ENCODE data around the gene POLG.

The POLG gene

GRCh38 chr15:89307791-89308190, 26.8 kb downstream of the POLG start:
- Histone ChIP-seq H3K9me3 (no peaks in the 10 kb centered on the region), H3K27me3 (no peaks in the 10 kb centered on the region), H3K36me3 (peaks cover 82% of the 10 kb centered on the region), H3K4me3 (ENCODE audit: low read depth, low read length) (no peak overlapping the region), H3K4me1 (no peaks in the 10 kb centered on the region)
- TF ChIP-seq CTCF (IDR thresholded peaks at IDR 0.05; ENCODE audit: low read depth, low read length), result no peak
- DNase-seq, result no peak

- Histone ChIP-seq H3K27me3 (no peaks in the 10 kb centered on the region), H3K9me3 (no peaks in the 10 kb centered on the region), H3K4me1 (no peaks in the 10 kb centered on the region), H3K36me3 (peaks cover 82% of the 10 kb centered on the region), H3K4me3 (ENCODE audit: low read depth, low read length) (no peak overlapping the region)
- DNase-seq, result no peak
- TF ChIP-seq CTCF (IDR thresholded peaks at IDR 0.05; ENCODE audit: low read depth, low read length), result no peak
Observed at GRCh38 chr15:89307046-89307587, 27.5 kb downstream of the POLG start.

- no peaks in the 10 kb centered on the region for H3K9me3 ChIP-seq
- H3K36me3 ChIP-seq, result peaks cover 89% of the 10 kb centered on the region
- no peaks in the 10 kb centered on the region for H3K4me1 ChIP-seq
- no peak for DNase-seq
- TF ChIP-seq CTCF (IDR thresholded peaks at IDR 0.05; ENCODE audit: low read depth, low read length), result no peak
- no peak overlapping the region for H3K4me3 ChIP-seq (ENCODE audit: low read depth, low read length)
- H3K27me3 ChIP-seq, result no peaks in the 10 kb centered on the region
Observed at GRCh38 chr15:89305395-89305794, 29.2 kb downstream of the POLG start.

- Histone ChIP-seq H3K9me3 (no peaks in the 10 kb centered on the region), H3K36me3 (peaks cover 80% of the 10 kb centered on the region)
- no peak for DNase-seq
Observed at GRCh38 chr15:89303986-89304385, 30.6 kb downstream of the POLG start.

GRCh38 chr15:89301304-89302089, 33.1 kb downstream of the POLG start:
- no peak for DNase-seq
- H3K36me3 ChIP-seq, result peaks cover 58% of the 10 kb centered on the region

More at GRCh38 chr15:89303986-89304385, 30.6 kb downstream of the POLG start:
- Histone ChIP-seq H3K4me3 (ENCODE audit: low read depth, low read length) (no peak overlapping the region), H3K4me1 (no peaks in the 10 kb centered on the region), H3K27me3 (no peaks in the 10 kb centered on the region)
- TF ChIP-seq CTCF (IDR thresholded peaks at IDR 0.05; ENCODE audit: low read depth, low read length), result no peak

More at GRCh38 chr15:89301304-89302089, 33.1 kb downstream of the POLG start:
- no peaks in the 10 kb centered on the region for H3K9me3 ChIP-seq
- H3K27me3 ChIP-seq, result no peaks in the 10 kb centered on the region
- H3K4me3 ChIP-seq (ENCODE audit: low read depth, low read length), result no peak overlapping the region
- TF ChIP-seq CTCF (IDR thresholded peaks at IDR 0.05; ENCODE audit: low read depth, low read length), result no peak
- H3K4me1 ChIP-seq, result no peaks in the 10 kb centered on the region

Measured in BE2C (cell line).